ENCODE data around the gene TXK.

TXK gene

DNA sequence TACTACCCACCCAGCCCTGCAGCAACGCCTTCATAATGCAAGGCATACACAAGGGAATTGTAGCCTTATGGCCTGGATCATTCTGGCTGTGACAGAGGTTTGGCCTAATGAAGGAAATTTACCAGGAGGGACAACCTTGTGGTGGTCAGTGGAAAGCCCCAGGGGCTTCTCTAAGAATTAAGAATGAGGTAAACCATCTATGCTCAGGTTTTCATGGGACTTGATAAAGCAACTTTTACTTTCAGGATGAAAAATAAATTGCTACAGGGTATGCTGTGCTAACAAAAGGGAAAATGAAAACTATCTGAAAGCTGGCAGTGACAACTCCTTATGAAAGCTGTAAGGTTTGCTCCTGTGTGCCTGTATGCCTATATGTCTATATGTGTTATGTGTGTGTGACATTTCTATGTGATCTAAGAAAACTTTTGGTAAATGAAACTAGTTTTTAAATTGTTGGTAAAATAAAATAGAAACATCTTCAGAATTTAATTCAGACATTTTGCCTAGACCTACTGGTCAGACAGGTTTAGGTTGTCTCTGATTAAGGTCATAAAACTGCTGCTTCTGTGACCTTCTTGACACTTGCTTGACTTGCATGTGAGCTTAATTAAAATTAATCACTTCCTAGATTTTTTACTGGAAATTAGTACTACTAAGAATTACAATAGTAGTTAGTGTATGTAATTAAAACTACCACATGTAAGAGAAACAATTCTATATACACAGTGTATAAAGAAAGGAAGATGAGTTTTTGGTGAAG is 19.9 kb upstream of the TXK start:
- Mint-ChIP-seq H3K27me3 (no peaks in the 10 kb centered on the region), H3K36me3 (ENCODE audit: insufficient read depth) (peaks cover 2% of the 10 kb centered on the region), H3K4me3 (no peak overlapping the region), H3K4me1 (ENCODE audit: low read depth in 2 of 2) (no peaks in the 10 kb centered on the region), H3K9me3 (no peaks in the 10 kb centered on the region), H3K27ac (no peak overlapping the region)
- DNase-seq (no peak), ATAC-seq (replicated peaks) (no peak)

DNA sequence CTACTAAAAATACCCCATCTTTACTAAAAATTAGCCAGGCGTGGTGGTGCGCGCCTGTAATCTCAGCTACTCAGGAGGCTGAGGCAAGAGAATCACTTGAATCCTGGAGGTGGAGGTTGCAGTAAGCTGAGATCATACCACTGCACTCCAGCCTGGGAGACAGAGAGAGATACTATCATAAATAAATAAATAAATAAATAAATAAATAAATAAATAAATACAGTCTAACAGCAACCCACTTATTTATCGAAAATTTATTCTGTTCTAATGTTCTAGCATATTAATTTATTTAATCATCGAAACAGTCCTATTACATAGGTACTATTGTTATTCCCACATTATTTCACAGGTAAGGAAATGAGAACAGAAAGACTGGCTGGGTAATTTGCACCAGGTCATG is 18.2 kb upstream of the TXK start:
- H3K27me3 Mint-ChIP-seq = no peaks in the 10 kb centered on the region
- H3K27ac Mint-ChIP-seq = no peak overlapping the region
- DNase-seq (no peak), ATAC-seq (replicated peaks) (no peak)
- no peaks in the 10 kb centered on the region for H3K9me3 Mint-ChIP-seq
- H3K4me3 Mint-ChIP-seq = no peak overlapping the region
- no peaks in the 10 kb centered on the region for H3K36me3 Mint-ChIP-seq (ENCODE audit: insufficient read depth)
- no peaks in the 10 kb centered on the region for H3K4me1 Mint-ChIP-seq (ENCODE audit: low read depth in 2 of 2)

DNA sequence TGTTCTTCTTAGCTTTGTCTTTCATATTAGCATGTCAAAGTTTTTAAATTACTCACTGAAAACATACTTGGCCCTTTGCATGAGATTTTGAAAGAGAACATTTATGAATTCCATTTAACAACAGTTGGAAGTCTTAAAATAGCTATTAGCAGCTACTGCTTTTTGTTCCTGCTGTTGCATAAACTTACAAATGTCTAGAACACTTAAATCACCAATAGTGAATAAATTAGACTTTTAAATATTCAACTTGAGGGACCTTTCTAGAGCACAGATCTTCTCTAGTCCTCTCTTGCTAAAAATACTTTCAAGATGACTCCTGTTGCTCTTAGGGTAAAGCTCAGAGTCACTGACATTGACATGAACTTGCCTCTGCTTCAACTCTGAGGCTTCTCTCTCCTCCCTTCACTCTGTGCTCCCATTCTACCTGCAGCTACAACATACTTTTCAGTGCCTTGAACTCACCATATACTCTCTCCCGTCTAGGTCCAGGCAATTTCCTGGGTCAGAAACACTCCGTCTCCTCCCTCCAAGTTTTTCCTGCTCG is 15.8 kb upstream of the TXK start:
- no peak overlapping the region for H3K4me3 Mint-ChIP-seq
- no peaks in the 10 kb centered on the region for H3K9me3 Mint-ChIP-seq
- H3K36me3 Mint-ChIP-seq (ENCODE audit: insufficient read depth) = no peaks in the 10 kb centered on the region
- H3K27me3 Mint-ChIP-seq = no peaks in the 10 kb centered on the region
- no peaks in the 10 kb centered on the region for H3K4me1 Mint-ChIP-seq (ENCODE audit: low read depth in 2 of 2)
- no peak overlapping the region for H3K27ac Mint-ChIP-seq
- ATAC-seq (replicated peaks) (no peak), DNase-seq (no peak)

DNA sequence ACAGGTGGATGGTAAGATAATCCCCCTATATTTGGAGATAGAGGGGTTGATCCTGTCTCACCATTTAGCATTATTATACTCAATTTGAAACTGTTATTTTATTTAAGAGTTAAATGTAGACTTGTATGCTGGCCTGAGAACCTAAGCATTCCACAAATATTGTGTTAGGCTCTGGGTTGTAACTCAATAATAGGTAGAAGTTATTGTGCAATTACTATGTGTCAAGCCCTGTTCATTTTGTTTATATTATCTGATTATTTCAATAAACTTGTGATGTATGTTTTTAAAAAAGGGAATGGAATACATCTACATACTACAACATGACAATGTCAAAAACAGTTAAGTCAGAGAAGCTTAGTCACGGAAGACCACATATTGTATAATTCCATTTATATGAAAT is 13.6 kb upstream of the TXK start:
- DNase-seq (no peak), ATAC-seq (replicated peaks) (no peak)
- H3K27me3 Mint-ChIP-seq = no peaks in the 10 kb centered on the region
- H3K27ac Mint-ChIP-seq = no peak overlapping the region
- no peaks in the 10 kb centered on the region for H3K9me3 Mint-ChIP-seq
- no peaks in the 10 kb centered on the region for H3K36me3 Mint-ChIP-seq (ENCODE audit: insufficient read depth)
- H3K4me1 Mint-ChIP-seq (ENCODE audit: low read depth in 2 of 2) = no peaks in the 10 kb centered on the region
- H3K4me3 Mint-ChIP-seq = no peak overlapping the region

DNA sequence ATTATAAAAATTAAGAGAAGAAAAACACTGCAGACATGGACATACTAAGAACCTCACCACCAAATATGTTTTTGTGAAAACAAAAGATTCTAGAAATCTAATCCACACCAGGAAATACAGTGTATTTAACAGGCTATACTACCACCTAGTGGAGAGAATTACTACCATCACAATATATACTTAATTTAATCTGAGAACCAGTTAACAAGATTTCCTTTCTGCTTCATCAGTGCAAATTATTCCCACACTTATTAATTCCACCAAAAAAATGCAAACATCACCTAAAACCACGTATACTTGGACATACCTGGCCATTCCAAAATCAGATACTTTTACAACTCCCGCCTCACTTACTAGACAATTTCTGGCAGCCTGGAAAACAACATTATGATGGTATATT is 7.0 kb upstream of the TXK start:
- H3K27ac Mint-ChIP-seq = no peak overlapping the region
- DNase-seq (no peak), ATAC-seq (replicated peaks) (peak; percentile 53)
- no peaks in the 10 kb centered on the region for H3K9me3 Mint-ChIP-seq
- no peak overlapping the region for H3K4me3 Mint-ChIP-seq
- H3K36me3 Mint-ChIP-seq (ENCODE audit: insufficient read depth) = no peaks in the 10 kb centered on the region
- peaks cover 26 to 42% of the 10 kb centered on the region in 2 donors for H3K4me1 Mint-ChIP-seq (ENCODE audit: low read depth in 2 of 2)
- no peaks in the 10 kb centered on the region for H3K27me3 Mint-ChIP-seq

DNA sequence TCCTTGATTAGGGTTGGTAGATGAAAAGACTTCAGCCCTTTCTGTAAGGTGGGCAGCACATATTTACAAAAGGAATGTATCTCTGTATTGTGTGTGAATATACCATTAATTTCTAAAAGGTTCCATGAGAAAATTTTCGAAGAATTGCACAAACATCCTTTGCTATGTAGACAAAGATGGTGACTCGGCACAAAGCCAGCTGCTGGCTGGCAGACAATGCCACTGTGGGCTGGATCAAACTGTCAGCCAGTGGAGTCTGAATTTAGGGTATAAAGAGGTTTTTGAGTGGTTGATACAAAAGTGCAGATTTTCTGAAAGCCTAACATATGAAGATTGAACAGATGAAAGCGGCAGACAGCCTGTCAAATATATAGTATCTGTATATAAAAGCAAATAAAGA is 5.6 kb upstream of the TXK start:
- no peaks in the 10 kb centered on the region for H3K9me3 Mint-ChIP-seq
- peak overlapping the region; percentile 47 to 91 for H3K27ac Mint-ChIP-seq
- peaks cover 27 to 50% of the 10 kb centered on the region in 2 donors for H3K4me1 Mint-ChIP-seq (ENCODE audit: low read depth in 2 of 2)
- ATAC-seq (replicated peaks) = no peak
- H3K4me3 Mint-ChIP-seq = peak overlapping the region in 1 of 2 donors; percentile 38
- no peak for DNase-seq
- no peaks in the 10 kb centered on the region for H3K27me3 Mint-ChIP-seq
- H3K36me3 Mint-ChIP-seq (ENCODE audit: insufficient read depth) = no peaks in the 10 kb centered on the region

DNA sequence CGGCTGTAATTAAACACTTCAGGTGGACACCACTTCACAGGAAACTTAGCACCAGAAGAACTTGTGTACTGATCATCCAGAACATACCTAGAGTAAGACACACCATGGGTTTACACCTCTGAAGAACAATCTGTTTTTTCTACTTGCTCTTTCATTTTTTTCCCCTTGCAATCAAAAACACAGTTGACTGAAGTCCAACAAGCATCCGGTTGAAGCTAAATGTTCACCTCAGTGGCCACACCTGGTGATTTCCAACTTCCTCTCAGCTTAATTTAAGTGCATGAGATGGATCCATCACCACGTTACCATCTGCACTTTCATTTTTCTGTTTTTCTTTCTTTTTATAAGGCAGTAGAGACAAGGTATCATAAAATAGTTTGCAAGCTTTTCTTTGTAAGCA is 4.9 kb upstream of the TXK start:
- ATAC-seq (replicated peaks) (peak; percentile 80), DNase-seq (peak; percentile 17 to 26 (median 21))
- Mint-ChIP-seq H3K9me3 (no peaks in the 10 kb centered on the region), H3K4me3 (peak overlapping the region; percentile 38), H3K27me3 (no peaks in the 10 kb centered on the region), H3K27ac (peak overlapping the region; percentile 47 to 91), H3K36me3 (ENCODE audit: insufficient read depth) (no peaks in the 10 kb centered on the region), H3K4me1 (ENCODE audit: low read depth in 2 of 2) (peaks cover 34 to 57% of the 10 kb centered on the region in 2 donors)

DNA sequence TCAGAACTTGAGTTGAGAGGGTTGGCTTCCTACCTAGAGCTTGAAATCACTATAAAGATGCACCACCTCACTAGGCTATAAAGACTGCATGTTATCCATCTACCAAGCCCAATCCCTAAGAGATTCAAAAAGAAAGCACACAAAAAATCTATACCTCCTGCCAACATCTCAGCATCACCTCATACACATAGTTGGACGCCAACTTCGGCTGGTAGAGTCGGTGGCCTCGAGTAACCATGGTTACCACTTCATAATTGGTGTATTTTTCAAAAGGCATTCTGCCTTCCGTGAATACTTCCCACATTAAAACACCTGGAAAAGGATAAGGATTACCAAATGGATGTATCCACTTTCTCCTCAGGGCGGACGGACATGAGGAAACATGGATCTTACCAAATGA is 4.5 kb upstream of the TXK start:
- H3K27ac Mint-ChIP-seq = peak overlapping the region; percentile 47 to 91
- H3K36me3 Mint-ChIP-seq (ENCODE audit: insufficient read depth) = no peaks in the 10 kb centered on the region
- DNase-seq (no peak), ATAC-seq (replicated peaks) (no peak)
- no peaks in the 10 kb centered on the region for H3K27me3 Mint-ChIP-seq
- peak overlapping the region; percentile 38 for H3K4me3 Mint-ChIP-seq
- H3K9me3 Mint-ChIP-seq = no peaks in the 10 kb centered on the region
- H3K4me1 Mint-ChIP-seq (ENCODE audit: low read depth in 2 of 2) = peaks cover 34 to 59% of the 10 kb centered on the region in 2 donors

DNA sequence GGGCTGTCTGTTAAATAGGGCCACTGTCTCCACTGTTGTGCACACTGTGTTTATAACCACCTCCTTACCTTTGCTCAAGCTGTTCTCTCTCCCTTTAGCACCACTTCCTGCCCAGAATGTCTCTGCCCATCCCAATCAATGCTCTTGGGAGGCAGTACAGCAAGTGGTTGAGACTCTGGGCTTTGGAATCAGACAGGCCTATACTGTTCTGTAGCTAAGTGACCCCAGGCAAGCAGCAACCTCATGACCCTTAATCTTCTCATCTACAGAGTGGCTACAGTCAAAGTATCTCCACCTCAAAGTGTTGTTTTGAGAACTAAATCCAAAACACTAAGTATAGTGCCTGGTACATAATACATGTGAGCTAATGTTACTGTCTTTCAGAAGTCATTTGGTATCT is 3.8 kb upstream of the TXK start:
- peak; percentile 20 for ATAC-seq (replicated peaks)

DNA sequence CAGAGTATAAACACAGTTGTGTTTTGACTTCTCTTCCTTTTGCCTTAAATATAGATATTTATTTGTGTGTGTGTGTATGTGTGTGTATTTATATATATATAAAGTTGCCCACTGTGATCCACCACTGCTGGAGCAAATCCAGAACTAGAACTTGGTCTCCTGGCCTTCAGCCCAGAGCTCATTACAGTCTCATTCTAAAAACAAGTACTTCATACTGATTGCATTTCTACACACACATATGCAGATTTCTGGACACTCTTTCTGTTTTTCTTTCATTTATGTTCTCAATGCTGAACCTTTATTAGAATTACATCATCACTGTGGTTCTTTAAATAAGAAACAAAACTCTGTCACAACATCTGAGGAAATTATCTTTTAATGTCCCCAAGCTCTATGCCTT is 381 bp downstream of the TXK start:
- DNase-seq (no peak), ATAC-seq (replicated peaks) (no peak)
- Mint-ChIP-seq H3K27me3 (no peaks in the 10 kb centered on the region), H3K9me3 (no peaks in the 10 kb centered on the region), H3K36me3 (ENCODE audit: insufficient read depth) (peaks cover 11% of the 10 kb centered on the region), H3K4me1 (ENCODE audit: low read depth in 2 of 2) (peaks cover 24 to 59% of the 10 kb centered on the region in 2 donors), H3K4me3 (peak overlapping the region; percentile 76 to 81), H3K27ac (peak overlapping the region; percentile 81 to 91)

More for the DNA sequence above, 3.8 kb upstream of the TXK start:
- no peak for DNase-seq
- Mint-ChIP-seq H3K4me1 (ENCODE audit: low read depth in 2 of 2) (peaks cover 34 to 59% of the 10 kb centered on the region in 2 donors), H3K36me3 (ENCODE audit: insufficient read depth) (no peaks in the 10 kb centered on the region), H3K27me3 (no peaks in the 10 kb centered on the region), H3K27ac (peak overlapping the region; percentile 47 to 91), H3K4me3 (peak overlapping the region; percentile 25 to 38), H3K9me3 (no peaks in the 10 kb centered on the region)

DNA sequence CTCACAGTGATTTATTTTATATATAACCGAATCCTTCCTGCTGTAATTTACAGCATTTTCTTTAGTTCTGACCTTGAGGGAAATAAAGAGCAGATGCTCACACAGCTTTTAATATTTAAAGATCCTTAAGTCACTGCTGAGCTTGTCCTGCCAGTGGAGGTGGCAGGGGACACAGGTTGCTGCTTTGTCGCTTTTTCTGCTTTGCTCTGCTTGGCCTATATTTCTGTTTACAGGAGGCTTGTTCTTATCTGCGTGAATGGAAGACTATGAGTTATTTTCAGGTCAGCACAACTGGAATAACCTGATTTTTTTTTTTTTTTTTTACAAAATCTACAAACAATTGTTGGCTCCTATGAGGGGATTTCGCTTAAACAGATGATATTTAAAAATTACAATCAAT is 2.3 kb downstream of the TXK start:
- peaks cover 15% of the 10 kb centered on the region for H3K36me3 Mint-ChIP-seq (ENCODE audit: insufficient read depth)
- ATAC-seq (replicated peaks) (no peak), DNase-seq (no peak)
- H3K4me3 Mint-ChIP-seq = peak overlapping the region; percentile 76 to 81
- peak overlapping the region; percentile 41 to 91 for H3K27ac Mint-ChIP-seq
- peaks cover 15 to 55% of the 10 kb centered on the region in 2 donors for H3K4me1 Mint-ChIP-seq (ENCODE audit: low read depth in 2 of 2)
- no peaks in the 10 kb centered on the region for H3K9me3 Mint-ChIP-seq
- H3K27me3 Mint-ChIP-seq = no peaks in the 10 kb centered on the region

DNA sequence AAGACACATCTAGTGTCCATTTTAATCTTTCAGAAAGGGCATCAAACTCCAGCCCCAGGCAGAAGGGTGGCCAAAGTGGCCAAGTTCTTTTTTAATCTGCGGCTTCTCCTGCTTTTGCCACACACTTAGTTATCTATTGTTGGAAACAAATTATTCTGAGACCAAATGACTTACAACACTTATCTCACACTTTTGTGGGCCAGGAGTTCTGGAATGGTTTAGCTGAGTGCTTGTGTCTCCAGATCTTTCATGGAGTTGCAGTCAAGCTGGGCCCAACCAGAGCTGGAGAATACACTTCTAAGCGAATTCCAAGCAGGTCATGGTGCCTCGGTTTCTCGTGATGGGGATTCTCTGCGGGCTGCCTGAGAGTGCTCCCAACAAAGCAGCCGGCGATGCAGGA is 4.0 kb downstream of the TXK start:
- Mint-ChIP-seq H3K4me3 (peak overlapping the region; percentile 27 to 79), H3K27ac (peak overlapping the region; percentile 87 to 91), H3K36me3 (ENCODE audit: insufficient read depth) (peaks cover 15% of the 10 kb centered on the region), H3K4me1 (ENCODE audit: low read depth in 2 of 2) (peaks cover 15 to 58% of the 10 kb centered on the region in 2 donors), H3K27me3 (no peaks in the 10 kb centered on the region), H3K9me3 (no peaks in the 10 kb centered on the region)
- ATAC-seq (replicated peaks) = no peak
- no peak for DNase-seq

DNA sequence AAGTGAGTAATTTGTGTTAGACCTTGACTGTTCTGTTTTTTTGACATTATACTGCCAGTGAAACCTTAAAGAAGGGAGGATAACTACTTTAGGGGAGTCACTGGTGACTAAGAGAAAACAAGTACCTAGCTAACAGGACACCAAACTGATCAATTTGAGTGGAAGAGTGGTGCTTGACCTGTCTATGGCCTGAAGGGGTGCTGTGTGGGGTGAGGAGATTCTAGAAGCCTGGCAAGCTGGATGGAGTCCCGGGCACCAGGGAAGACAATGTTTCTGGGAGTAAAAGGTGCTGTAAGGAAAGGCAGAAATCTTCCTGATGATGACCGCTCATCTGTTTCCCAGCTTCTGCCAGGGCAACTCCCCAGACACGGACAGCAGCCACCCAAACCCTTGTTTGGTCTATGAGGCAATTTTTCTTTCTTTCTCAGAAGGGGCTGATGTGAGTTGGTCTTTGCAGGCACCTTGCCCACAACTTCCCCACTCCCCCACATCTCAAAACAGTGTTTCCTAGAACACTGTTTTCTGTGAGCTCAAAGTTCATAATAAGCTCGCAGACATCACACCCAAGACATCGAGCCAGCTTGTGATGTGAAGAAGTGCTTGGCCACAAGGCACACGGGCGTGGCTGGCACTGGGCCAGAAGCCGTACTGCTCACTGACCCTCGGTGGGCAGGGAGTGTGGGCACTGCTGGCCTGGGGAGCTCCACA is 4.6 kb downstream of the TXK start:
- Mint-ChIP-seq H3K4me3 (peak overlapping the region; percentile 27 to 79), H3K4me1 (ENCODE audit: low read depth in 2 of 2) (peaks cover 11 to 56% of the 10 kb centered on the region in 2 donors), H3K27me3 (peaks cover 0 to 1% of the 10 kb centered on the region in 2 donors), H3K9me3 (no peaks in the 10 kb centered on the region), H3K36me3 (ENCODE audit: insufficient read depth) (peaks cover 15% of the 10 kb centered on the region), H3K27ac (peak overlapping the region; percentile 87 to 91)
- ATAC-seq (replicated peaks) = peak; percentile 47
- DNase-seq = no peak
